GM21529 (cell line): Measurements from ENCODE around the gene SERPINA5.
"Not testable (repeated sequence)": the region's sequence is repeated elsewhere in the genome, so short reads cannot be mapped to it uniquely, and the experiment has no call there.

Experiments
- ATAC-seq: cut with Tn5 transposase; IDR thresholded peaks from one replicate; pipeline ENCODE4 v1.9.1; 2021; ENCODE audit not compliant: unreplicated experiment

SERPINA5 gene

GRCh38 chr14:94598816-94599655, 17.8 kb downstream of the SERPINA5 start:
- ATAC-seq = no peak

DNA sequence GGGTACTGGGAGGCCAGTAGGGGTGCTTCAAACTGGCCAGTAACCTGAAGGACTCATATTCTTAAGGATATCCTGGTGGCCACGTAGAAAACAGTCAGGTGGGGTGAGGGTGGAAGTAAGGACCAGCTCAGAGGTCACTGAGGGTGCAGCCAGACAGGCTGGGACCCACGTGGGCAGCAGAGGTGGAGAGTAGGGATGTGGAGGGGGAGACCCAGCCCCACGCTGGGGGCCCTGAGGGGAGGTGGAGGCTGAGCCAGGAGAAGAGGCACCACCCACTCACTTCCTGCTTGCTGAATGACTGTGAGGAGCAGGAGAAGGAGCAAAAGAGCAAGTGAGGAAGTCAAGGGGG, 18.4 kb downstream of the SERPINA5 start:
- ATAC-seq = no peak

DNA sequence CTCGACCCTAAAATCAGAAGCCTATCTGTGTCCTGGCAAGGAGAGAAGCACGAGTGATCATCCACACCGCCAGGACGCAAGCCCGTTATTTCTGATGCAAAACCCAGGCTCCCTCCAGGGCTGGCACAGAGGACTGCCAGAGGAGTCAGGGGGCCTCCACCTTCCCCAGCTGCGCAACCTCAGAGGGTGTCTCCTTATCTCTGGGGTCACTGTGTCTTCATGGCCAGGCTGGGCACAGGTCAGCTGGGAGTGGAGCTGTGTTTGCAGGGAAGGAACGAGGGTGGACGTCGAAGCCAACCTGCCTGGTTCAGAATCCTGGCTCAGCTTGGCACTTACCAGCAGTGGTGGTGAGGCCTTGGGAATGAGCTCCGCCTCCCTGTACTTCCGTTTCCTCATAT, 18.9 kb downstream of the SERPINA5 start:
- ATAC-seq = no peak

GRCh38 chr14:94601884-94602391, 20.7 kb downstream of the SERPINA5 start:
- no peak for ATAC-seq

DNA sequence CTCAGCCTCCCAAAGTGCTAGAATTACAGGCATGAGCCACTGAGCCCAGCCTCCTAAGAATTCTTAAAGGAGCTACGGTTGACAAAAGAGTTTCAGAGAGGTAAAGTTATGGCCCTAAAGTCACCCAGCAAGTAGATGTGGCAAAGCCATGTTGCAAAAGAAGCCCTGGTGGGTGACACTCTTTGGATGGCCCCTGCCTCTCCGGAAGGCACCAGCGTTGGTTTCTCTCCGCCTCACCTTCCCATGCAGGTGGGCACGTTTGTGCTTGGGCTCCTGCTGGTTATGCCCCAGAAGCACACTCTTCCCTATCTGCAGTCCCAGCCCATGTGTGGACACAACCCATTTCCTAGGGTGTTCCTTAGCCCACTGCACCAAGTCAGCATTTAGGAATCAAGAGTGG, 21.5 kb downstream of the SERPINA5 start:
- no peak for ATAC-seq

DNA sequence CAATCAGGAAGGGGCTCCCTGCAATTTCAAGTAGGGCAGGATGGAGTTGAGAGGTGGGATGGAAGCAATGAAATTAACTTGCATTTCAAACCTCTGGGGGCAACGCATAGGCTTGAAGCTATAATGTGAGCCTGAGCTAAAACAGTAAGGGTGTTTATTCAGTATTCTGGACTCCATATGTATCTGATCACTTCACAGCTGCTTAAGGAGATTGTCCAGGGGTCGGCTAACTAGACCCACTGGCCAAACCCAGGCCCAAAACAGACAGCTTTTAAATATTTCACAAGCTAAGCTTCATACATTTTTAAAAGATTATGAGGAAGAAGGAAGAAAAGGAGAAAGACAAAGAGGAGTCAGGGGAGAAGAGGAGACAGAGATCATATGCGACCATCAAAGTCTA, 24.1 kb downstream of the SERPINA5 start:
- no peak for ATAC-seq

DNA sequence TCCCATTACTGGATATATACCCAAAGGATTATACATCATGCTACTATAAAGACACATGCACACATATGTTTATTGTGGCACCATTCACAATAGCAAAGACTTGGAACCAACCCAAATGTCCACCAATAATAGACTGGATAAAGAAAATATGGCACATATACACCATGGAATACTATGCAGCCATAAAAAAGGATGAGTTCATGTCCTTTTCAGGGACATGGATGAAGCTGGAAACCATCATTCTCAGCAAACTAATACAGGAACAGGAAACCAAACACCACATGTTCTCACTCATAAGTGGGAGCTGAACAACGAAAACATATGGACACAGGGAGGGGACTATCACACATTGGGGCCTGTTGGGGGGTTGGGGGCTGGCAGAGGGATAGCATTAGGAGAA, 27.7 kb downstream of the SERPINA5 start:
- not testable (repeated sequence) for ATAC-seq

DNA sequence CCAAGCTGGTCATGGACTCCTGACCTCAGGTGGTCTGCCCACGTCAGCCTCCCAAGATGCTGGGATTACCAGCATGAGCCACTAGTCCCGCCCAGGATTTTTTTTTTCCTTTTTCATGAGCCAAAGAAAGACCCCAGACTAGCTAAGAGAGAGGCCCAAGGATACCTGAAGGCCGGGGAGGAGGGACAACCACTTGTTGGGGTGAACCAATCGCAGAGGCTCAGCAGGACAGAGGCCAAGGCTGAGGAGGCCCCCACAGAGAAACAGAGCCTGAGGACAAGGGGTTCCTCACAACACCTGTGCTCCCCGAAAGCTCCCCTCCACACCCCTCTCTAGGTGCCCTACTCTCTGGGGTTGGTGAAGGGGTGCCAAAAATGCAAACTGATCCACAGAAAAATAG, 30.0 kb downstream of the SERPINA5 start:
- ATAC-seq = no peak

- no peak for ATAC-seq
Measured at GRCh38 chr14:94612174-94612573, 30.9 kb downstream of the SERPINA5 start, which contains the start of gene SERPINA3. Gene SERPINA3, plus strand, starts transcription at chr14:94612391. Its CDS starts 2,051 bp downstream, at chr14:94614442.

DNA sequence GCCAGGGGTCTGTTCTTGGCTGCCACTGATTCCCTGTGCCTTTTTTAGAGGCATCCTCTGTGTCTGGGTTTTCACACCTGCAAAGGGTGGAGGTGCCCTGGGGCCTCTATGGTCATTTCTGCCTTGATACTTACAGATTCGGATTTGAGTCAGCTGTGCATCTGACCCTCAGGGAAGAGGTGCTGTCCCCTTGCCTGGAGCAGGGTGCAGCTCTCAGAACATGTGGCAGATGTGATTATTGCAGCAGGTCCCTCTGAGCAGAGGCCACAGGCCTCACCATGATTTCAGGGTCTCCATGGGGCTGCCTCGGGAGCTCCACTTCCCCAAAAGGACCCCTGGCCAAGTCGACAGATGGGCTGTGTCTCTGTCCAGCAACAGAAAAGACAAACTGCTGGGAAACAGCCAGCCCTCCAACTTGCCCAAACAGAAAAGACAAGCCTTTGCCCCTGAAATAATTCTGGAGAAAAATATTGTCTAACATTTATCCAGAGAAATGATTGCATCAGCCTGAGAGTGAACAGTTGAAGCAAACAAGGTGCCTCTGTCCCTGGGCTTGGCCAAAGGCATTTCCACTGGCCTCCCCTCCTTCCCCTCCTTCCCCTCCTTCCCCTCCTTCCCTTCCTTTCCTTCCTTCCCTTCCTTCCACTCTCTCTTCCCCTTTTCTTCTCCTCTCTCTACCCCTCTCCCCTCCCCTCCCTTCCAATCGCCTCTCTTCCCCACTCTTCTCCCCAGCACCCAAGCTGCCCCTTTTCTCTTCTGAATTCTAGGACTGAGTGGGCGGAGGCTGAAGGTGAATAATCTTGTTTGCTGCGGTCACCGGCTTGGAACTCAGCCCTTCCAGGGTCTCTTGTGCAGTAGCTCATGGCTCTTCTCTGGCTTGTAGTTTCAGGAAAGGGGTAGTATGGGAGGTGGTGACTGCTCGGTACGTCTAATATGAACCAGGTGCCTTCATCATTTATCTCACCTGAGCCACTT, 31.6 kb downstream of the SERPINA5 start:
- ATAC-seq = no peak

- ATAC-seq = no peak
Measured at GRCh38 chr14:94613720-94614644, 32.8 kb downstream of the SERPINA5 start.

GRCh38 chr14:94614802-94615201, 33.6 kb downstream of the SERPINA5 start:
- no peak for ATAC-seq

- ATAC-seq = no peak
Measured at GRCh38 chr14:94615254-94615653, 34.0 kb downstream of the SERPINA5 start.

- no peak for ATAC-seq
Measured at GRCh38 chr14:94615823-94616570, 34.8 kb downstream of the SERPINA5 start.

DNA sequence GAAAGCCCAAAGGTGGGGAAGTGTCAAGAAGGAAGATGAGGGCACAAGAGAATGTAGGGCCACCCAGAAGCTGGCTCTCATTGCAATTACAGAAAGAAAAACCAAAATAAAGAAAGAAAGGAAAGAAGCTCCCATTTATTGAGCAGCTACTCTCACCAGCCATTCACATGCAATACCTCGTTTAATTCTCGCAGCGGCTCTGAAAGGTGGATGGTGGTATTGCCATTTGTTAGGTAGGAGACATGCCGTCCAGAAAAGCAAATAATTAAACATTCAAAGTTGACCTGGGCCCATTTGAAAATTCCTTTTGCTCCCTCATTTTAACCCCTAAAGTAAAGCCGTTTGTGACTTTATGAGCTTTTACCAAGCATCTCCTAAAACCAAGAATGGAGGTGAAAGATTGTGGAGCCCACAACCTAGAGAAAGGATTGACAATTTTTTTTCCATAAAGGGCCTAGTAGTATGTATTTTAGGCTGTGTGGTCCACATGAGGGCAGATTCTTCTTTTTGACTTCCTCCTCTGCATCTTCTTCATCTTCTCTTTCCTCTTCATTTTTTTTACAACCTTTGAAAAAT, 36.2 kb downstream of the SERPINA5 start:
- ATAC-seq = no peak

GRCh38 chr14:94617988-94618822, 37.0 kb downstream of the SERPINA5 start:
- no peak for ATAC-seq

DNA sequence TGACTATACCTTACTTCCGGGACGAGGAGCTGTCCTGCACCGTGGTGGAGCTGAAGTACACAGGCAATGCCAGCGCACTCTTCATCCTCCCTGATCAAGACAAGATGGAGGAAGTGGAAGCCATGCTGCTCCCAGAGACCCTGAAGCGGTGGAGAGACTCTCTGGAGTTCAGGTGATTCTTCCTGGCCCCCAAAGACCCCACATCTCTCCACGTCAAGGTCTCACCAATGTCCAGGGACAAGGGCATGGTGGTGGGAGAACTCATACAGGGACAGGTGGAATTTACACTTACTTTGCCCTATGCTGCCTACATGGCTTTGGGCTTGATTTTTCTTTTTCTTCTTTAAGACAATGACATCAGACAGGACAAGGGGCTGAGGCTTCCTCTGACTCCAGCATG, 38.1 kb downstream of the SERPINA5 start:
- no peak for ATAC-seq

DNA sequence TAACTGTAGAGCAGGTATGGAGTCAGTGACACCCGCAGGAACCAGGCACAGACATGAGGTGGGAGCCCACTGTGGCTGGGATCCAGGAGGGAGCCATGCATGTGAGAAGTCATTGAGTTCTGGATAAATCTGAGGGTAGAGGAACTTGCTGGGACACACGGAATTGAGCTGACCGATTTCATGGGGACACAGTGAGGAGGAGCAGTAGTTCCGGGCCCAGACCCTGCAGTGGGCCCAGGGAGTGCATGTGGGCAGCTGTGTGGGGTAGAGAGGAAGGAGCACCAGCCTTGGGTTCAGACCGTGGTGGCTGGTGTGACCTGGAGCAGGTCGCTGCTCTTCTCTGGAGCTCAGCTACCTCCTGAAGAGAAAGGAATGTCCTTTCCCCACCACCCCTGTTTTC, 39.4 kb downstream of the SERPINA5 start:
- no peak for ATAC-seq
